ENCODE data around the gene ZNF79. TPM values are rescaled to one million over a fixed set of nuclear protein-coding genes. Genes with fewer than 3 reads are reported as not detected.

ZNF79 gene
- total RNA-seq, 2 experiments from 2014 or later: 7.6 TPM

GRCh38 chr9:127444921-127445850 lies 21.0 kb downstream of the ZNF79 start:
- H3K27me3 Mint-ChIP-seq: no peaks in the 10 kb centered on the region
- intact Hi-C loops (cut with micrococcal nuclease): no loop called here
- H3K36me3 Mint-ChIP-seq (ENCODE audit: low read depth): peaks cover 88% of the 10 kb centered on the region
- no peak for TF ChIP-seq CTCF (IDR thresholded peaks at IDR 0.05)
- CTCF ChIA-PET: no interaction called here
- peaks cover 34% of the 10 kb centered on the region for H3K4me1 Mint-ChIP-seq (ENCODE audit: low read depth)
- no peak overlapping the region for H3K4me3 Mint-ChIP-seq
- peaks cover 14% of the 10 kb centered on the region for H3K9me3 Mint-ChIP-seq
- POLR2A ChIA-PET: interaction anchor here (0.6 to 1.9 kb wide), 11 partner anchors 9 to 334 kb away, joined by 3 to 10 read pairs (median 4); partner anchors contain the start of gene ZNF79
- ATAC-seq (no peak), DNase-seq (no peak)
- peak overlapping the region; percentile 72 for H3K27ac Mint-ChIP-seq

GRCh38 chr9:127445851-127446712 lies 21.9 kb downstream of the ZNF79 start:
- no peaks in the 10 kb centered on the region for H3K27me3 Mint-ChIP-seq
- ChIA-PET CTCF (interaction anchor here (0.5 kb wide), 1 partner anchor 154 kb away, joined by 3 read pairs; no protein-coding TSS in a partner anchor), POLR2A (interaction anchor here (0.6 to 2.5 kb wide), 10 partner anchors 8 to 255 kb away, joined by 3 to 19 read pairs (median 4); partner anchors contain the start of gene ZNF79)
- ATAC-seq: no peak
- intact Hi-C loops (cut with micrococcal nuclease): no loop called here
- H3K27ac Mint-ChIP-seq: peak overlapping the region; percentile 72
- DNase-seq: no peak
- H3K4me1 Mint-ChIP-seq (ENCODE audit: low read depth): peaks cover 36% of the 10 kb centered on the region
- H3K36me3 Mint-ChIP-seq (ENCODE audit: low read depth): peaks cover 88% of the 10 kb centered on the region
- H3K4me3 Mint-ChIP-seq: peak overlapping the region; percentile 7
- H3K9me3 Mint-ChIP-seq: peaks cover 14% of the 10 kb centered on the region
- TF ChIP-seq CTCF (IDR thresholded peaks at IDR 0.05): no peak

- Mint-ChIP-seq H3K27ac (peak overlapping the region; percentile 94), H3K4me1 (ENCODE audit: low read depth) (peaks cover 36% of the 10 kb centered on the region), H3K9me3 (peaks cover 14% of the 10 kb centered on the region), H3K27me3 (no peaks in the 10 kb centered on the region), H3K36me3 (ENCODE audit: low read depth) (peaks cover 85% of the 10 kb centered on the region), H3K4me3 (peak overlapping the region; percentile 7)
- DNase-seq (no peak), ATAC-seq (no peak)
- TF ChIP-seq CTCF (IDR thresholded peaks at IDR 0.05): no peak
- intact Hi-C loops (cut with micrococcal nuclease): no loop called here
- ChIA-PET POLR2A (interaction anchor here (0.6 to 2.5 kb wide), 11 partner anchors 8 to 269 kb away, joined by 3 to 19 read pairs (median 5); partner anchors contain the start of genes PTRH1, TTC16 and ZNF79), CTCF (no interaction called here)
These were observed 22.7 kb downstream of the ZNF79 start for GRCh38 chr9:127446713-127447415.

GRCh38 chr9:127447416-127448111 lies 23.4 kb downstream of the ZNF79 start:
- Mint-ChIP-seq H3K27me3 (no peaks in the 10 kb centered on the region), H3K36me3 (ENCODE audit: low read depth) (peaks cover 83% of the 10 kb centered on the region), H3K9me3 (peaks cover 14% of the 10 kb centered on the region), H3K4me3 (peak overlapping the region; percentile 91), H3K27ac (peak overlapping the region; percentile 94), H3K4me1 (ENCODE audit: low read depth) (peaks cover 38% of the 10 kb centered on the region)
- DNase-seq: peak; percentile 46
- no peak for ATAC-seq
- no peak for TF ChIP-seq CTCF (IDR thresholded peaks at IDR 0.05)
- CTCF ChIA-PET: interaction anchor here (1.1 to 1.2 kb wide), 2 partner anchors 8 to 287 kb away, joined by 3 read pairs; partner anchors contain the start of gene TOR2A
- POLR2A ChIA-PET: interaction anchor here (0.6 to 2.5 kb wide), 13 partner anchors 9 to 268 kb away, joined by 3 to 19 read pairs (median 5); partner anchors contain the start of genes PTRH1, TTC16 and ZNF79
- intact Hi-C loops (cut with micrococcal nuclease): no loop called here

Measured in activated CD8-positive, alpha-beta T cell treated with anti-CD3 and anti-CD28 coated beads for 36 hours (primary cell).